HEK293T (cell line): ENCODE measurements around the gene CCNI2.

ENCODE experiments used
- CTCF ChIA-PET: fragments of 350-600 bp; formaldehyde crosslinking; extraction: SDS; loops from one replicate; lab custom pipeline; 2021; ENCODE audit warnings: antibody characterized with exemption, inconsistent platforms; lab: Yijun Ruan, JAX
- POLR2A ChIA-PET: fragments of 350-600 bp; formaldehyde crosslinking; extraction: SDS; loops from one replicate; lab custom pipeline; 2020; ENCODE audit warnings: antibody characterized with exemption, inconsistent platforms; lab: Yijun Ruan, JAX
- DNase-seq: peaks from one replicate; pipeline ENCODE4 v3.0.0; 2012; ENCODE audit warnings: mixed read lengths; ENCODE audit errors: extremely low spot score
- ARNT ChIP-seq: fragments of 450-650 bp; IDR thresholded peaks from 2 replicates; pipeline ENCODE4 v1.6.1; 2017; ENCODE audit warnings: mild to moderate bottlenecking
- BHLHE40 ChIP-seq: fragments of 450-650 bp; IDR thresholded peaks from 2 replicates; pipeline ENCODE4 v1.6.1; 2016; ENCODE audit warnings: mild to moderate bottlenecking, moderate library complexity, borderline replicate concordance
- CTBP1 ChIP-seq: fragments of 450-650 bp; IDR thresholded peaks from 2 replicates; pipeline ENCODE4 v1.6.1; 2016; ENCODE audit warnings: borderline replicate concordance
- ELF4 ChIP-seq: fragments of 450-650 bp; IDR thresholded peaks from 2 replicates; pipeline ENCODE4 v1.6.1; 2017; ENCODE audit warnings: antibody characterized with exemption
- FOXA1 ChIP-seq: fragments of 450-650 bp; IDR thresholded peaks from 2 replicates; pipeline ENCODE4 v1.6.1; 2016; ENCODE audit warnings: mild to moderate bottlenecking
- FOXK2 ChIP-seq: fragments of 450-650 bp; IDR thresholded peaks from 2 replicates; pipeline ENCODE4 v1.6.1; 2016; ENCODE audit warnings: mild to moderate bottlenecking
- FOXM1 ChIP-seq: fragments of 450-650 bp; IDR thresholded peaks from 2 replicates; pipeline ENCODE4 v1.6.1; 2017; ENCODE audit warnings: mild to moderate bottlenecking, borderline replicate concordance
- HDGF ChIP-seq: fragments of 450-650 bp; IDR thresholded peaks from 2 replicates; pipeline ENCODE4 v1.6.1; 2017; ENCODE audit warnings: antibody characterized with exemption, borderline replicate concordance
- L3MBTL2 ChIP-seq: fragments of 450-650 bp; conservative IDR thresholded peaks from 2 replicates; pipeline ENCODE4 v1.6.1; 2016; ENCODE audit warnings: mild to moderate bottlenecking
- LEF1 ChIP-seq: fragments of 450-650 bp; IDR thresholded peaks from 2 replicates; pipeline ENCODE4 v1.6.1; 2017; ENCODE audit warnings: mild to moderate bottlenecking, borderline replicate concordance
- NFRKB ChIP-seq: fragments of 450-650 bp; IDR thresholded peaks from 2 replicates; pipeline ENCODE4 v1.6.1; 2016; ENCODE audit warnings: mild to moderate bottlenecking, moderate library complexity
- PKNOX1 ChIP-seq: fragments of 450-650 bp; IDR thresholded peaks from 2 replicates; pipeline ENCODE4 v1.6.1; 2016
- SP1 ChIP-seq: fragments of 450-650 bp; IDR thresholded peaks from 2 replicates; pipeline ENCODE4 v1.6.1; 2017
- SUZ12 ChIP-seq: fragments of 450-650 bp; IDR thresholded peaks from 2 replicates; pipeline ENCODE4 v1.6.1; 2016; ENCODE audit warnings: mild to moderate bottlenecking
- TARDBP ChIP-seq: fragments of 450-650 bp; IDR thresholded peaks from 2 replicates; pipeline ENCODE4 v1.6.1; 2016
- ZNF384 ChIP-seq: fragments of 450-650 bp; IDR thresholded peaks from 2 replicates; pipeline ENCODE4 v1.6.1; 2016

Gene CCNI2

GRCh38 chr5:132771503-132771998, 24.3 kb downstream of the CCNI2 start:
- POLR2A ChIA-PET = interaction anchor here (0.8 kb wide), 1 partner anchor 24 kb away, joined by 3 read pairs; the partner anchor contains the start of gene CCNI2
- CTCF ChIA-PET = no interaction called here
- no peak for TF ChIP-seq HDGF
- no peak for TF ChIP-seq NFRKB
- no peak for TF ChIP-seq BHLHE40
- no peak for TF ChIP-seq FOXA1
- TF ChIP-seq ZNF384 = no peak
- TF ChIP-seq LEF1 = no peak
- TF ChIP-seq TARDBP = no peak
- TF ChIP-seq FOXK2 = no peak
- DNase-seq = no peak

- TF ChIP-seq SP1 (no peak), FOXA1 (no peak), FOXM1 (no peak), FOXK2 (no peak), BHLHE40 (no peak), HDGF (no peak), LEF1 (no peak), ZNF384 (no peak), CTBP1 (no peak), SUZ12 (no peak), PKNOX1 (no peak), TARDBP (no peak), NFRKB (no peak), ELF4 (no peak), ARNT (no peak), L3MBTL2 (no peak)
- CTCF ChIA-PET = interaction anchor here (1.0 kb wide), 1 partner anchor 48 kb away, joined by 3 read pairs; no protein-coding TSS in a partner anchor
- POLR2A ChIA-PET = no interaction called here
- DNase-seq = no peak
Observed at GRCh38 chr5:132772291-132773070, 25.3 kb downstream of the CCNI2 start.

DNA sequence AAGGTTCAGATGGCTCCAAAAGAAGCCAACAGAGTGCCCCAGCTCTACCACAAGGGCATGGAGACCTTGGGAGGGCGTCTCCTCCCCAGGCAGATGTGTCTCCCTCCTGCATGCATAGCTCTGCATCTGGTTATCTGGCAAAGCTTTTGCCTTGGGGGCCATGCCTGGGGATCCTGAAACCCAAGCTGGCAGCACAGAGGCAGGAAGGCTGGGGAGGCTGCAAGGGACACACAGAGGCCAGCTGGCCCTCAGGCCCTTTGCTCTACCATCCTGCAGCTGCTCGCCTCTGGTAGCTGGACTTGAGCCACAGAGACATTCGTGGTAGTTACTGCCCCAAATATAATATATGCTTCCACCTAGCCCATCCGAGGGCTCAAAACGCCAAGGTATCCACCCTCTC, 25.9 kb downstream of the CCNI2 start:
- POLR2A ChIA-PET = interaction anchor here (1.1 kb wide), 1 partner anchor 36 kb away, joined by 3 read pairs; no protein-coding TSS in a partner anchor
- no peak for TF ChIP-seq SUZ12
- no peak for TF ChIP-seq LEF1
- TF ChIP-seq L3MBTL2 = no peak
- no peak for TF ChIP-seq ELF4
- no peak for TF ChIP-seq TARDBP
- no peak for TF ChIP-seq CTBP1
- TF ChIP-seq SP1 = no peak
- no peak for TF ChIP-seq BHLHE40
- no peak for TF ChIP-seq ZNF384
- TF ChIP-seq FOXA1 = no peak
- TF ChIP-seq FOXM1 = no peak
- no peak for TF ChIP-seq FOXK2
- no peak for TF ChIP-seq PKNOX1
- TF ChIP-seq ARNT = no peak
- no peak for TF ChIP-seq HDGF
- TF ChIP-seq NFRKB = no peak
- DNase-seq = no peak
- CTCF ChIA-PET = interaction anchor here (1.0 kb wide), 1 partner anchor 47 kb away, joined by 3 read pairs; no protein-coding TSS in a partner anchor

GRCh38 chr5:132773601-132774355, 26.6 kb downstream of the CCNI2 start:
- DNase-seq = no peak
- ChIA-PET CTCF (interaction anchor here (0.6 to 1.0 kb wide), 2 partner anchors 47 to 74 kb away, joined by 3 to 4 read pairs; no protein-coding TSS in a partner anchor), POLR2A (interaction anchor here (1.1 kb wide), 1 partner anchor 35 kb away, joined by 3 read pairs; no protein-coding TSS in a partner anchor)
- no peak for TF ChIP-seq HDGF
- no peak for TF ChIP-seq FOXM1
- TF ChIP-seq ZNF384 = no peak
- no peak for TF ChIP-seq SP1
- no peak for TF ChIP-seq ARNT
- TF ChIP-seq BHLHE40 = no peak
- TF ChIP-seq SUZ12 = no peak
- TF ChIP-seq ELF4 = no peak

GRCh38 chr5:132774406-132774805, 27.2 kb downstream of the CCNI2 start:
- ChIA-PET POLR2A (interaction anchor here (3.6 kb wide), 1 partner anchor 37 kb away, joined by 16 read pairs; the partner anchor contains the start of gene KIF3A), CTCF (interaction anchor here (0.6 kb wide), 1 partner anchor 75 kb away, joined by 4 read pairs; no protein-coding TSS in a partner anchor)
- TF ChIP-seq LEF1 = no peak
- no peak for TF ChIP-seq BHLHE40
- TF ChIP-seq SUZ12 = no peak
- TF ChIP-seq HDGF = no peak
- TF ChIP-seq FOXA1 = no peak
- TF ChIP-seq ELF4 = no peak
- no peak for TF ChIP-seq ARNT
- no peak for TF ChIP-seq TARDBP
- no peak for TF ChIP-seq PKNOX1
- TF ChIP-seq FOXK2 = no peak
- no peak for TF ChIP-seq CTBP1
- no peak for TF ChIP-seq NFRKB
- no peak for TF ChIP-seq SP1
- TF ChIP-seq L3MBTL2 = no peak
- no peak for DNase-seq
